NCI-H345 treated with DMSO at 0.1 percent for 48 hours (cell line): ENCODE results near the gene ENKD1.

Source experiments
- DNase-seq: peaks from one replicate; lab custom pipeline; 2025; ENCODE audit not compliant: unreplicated experiment; lab: John Stamatoyannopoulos, UW

Gene ENKD1

GRCh38 chr16:67664258-67664657 is 2.3 kb downstream of the ENKD1 start:
- DNase-seq = no peak

- no peak for DNase-seq
Measured at GRCh38 chr16:67663877-67664222, 2.7 kb downstream of the ENKD1 start.

GRCh38 chr16:67663151-67663876 is 3.2 kb downstream of the ENKD1 start:
- no peak for DNase-seq

GRCh38 chr16:67662653-67663010 is 3.9 kb downstream of the ENKD1 start:
- DNase-seq = no peak

GRCh38 chr16:67661886-67662652 is 4.5 kb downstream of the ENKD1 start:
- DNase-seq = no peak

GRCh38 chr16:67661101-67661761 is 5.3 kb downstream of the ENKD1 start:
- no peak for DNase-seq

- DNase-seq = peak; percentile 87
Measured at GRCh38 chr16:67660564-67661028, 6.0 kb downstream of the ENKD1 start, which contains the start of gene PARD6A. Gene PARD6A (plus strand): TSS chr16:67660960. CDS start chr16:67661039, 79 bp downstream.

- DNase-seq = peak; percentile 63
Measured at GRCh38 chr16:67659675-67660563, 6.6 kb downstream of the ENKD1 start, which contains the start of gene ACD. Gene ACD (minus strand): TSS chr16:67660260. CDS start chr16:67660220, 40 bp downstream.

- no peak for DNase-seq
Measured at GRCh38 chr16:67658849-67659674, 7.5 kb downstream of the ENKD1 start.

- no peak for DNase-seq
Measured at GRCh38 chr16:67657751-67658518, 8.6 kb downstream of the ENKD1 start.

- no peak for DNase-seq
Measured at GRCh38 chr16:67657017-67657608, 9.4 kb downstream of the ENKD1 start.

GRCh38 chr16:67656344-67657016 is 10.1 kb downstream of the ENKD1 start:
- no peak for DNase-seq

GRCh38 chr16:67655363-67655762 is 11.2 kb downstream of the ENKD1 start:
- DNase-seq = no peak

- no peak for DNase-seq
Measured at GRCh38 chr16:67654403-67654911, 12.1 kb downstream of the ENKD1 start.

GRCh38 chr16:67653789-67654402 is 12.7 kb downstream of the ENKD1 start:
- no peak for DNase-seq

GRCh38 chr16:67653128-67653788 is 13.3 kb downstream of the ENKD1 start:
- DNase-seq = no peak

- DNase-seq = no peak
Measured at GRCh38 chr16:67652578-67653127, 13.9 kb downstream of the ENKD1 start.
